Stimulated activated CD4-positive, alpha-beta T cell treated with anti-CD3 and anti-CD28 coated beads, Interleukin-2, amount 100 ng/mL, for 48 hours (primary cell): ENCODE results near the gene PLEKHA5.
"Not testable (repeated sequence)": the region's sequence is repeated elsewhere in the genome, so short reads cannot be mapped to it uniquely, and the experiment has no call there.

Experiments used
- DNase-seq, 2 donors: peaks; one replicate each; pipeline ENCODE4 v3.0.0-alpha.2; 2020

PLEKHA5 gene

GRCh38 chr12:19129486-19130223 lies at the start of gene PLEKHA5:
TSS of gene PLEKHA5 (plus strand) at chr12:19129733. CDS start at chr12:19129800, 67 bp downstream.
- peak; percentile 22 to 29 for DNase-seq

GRCh38 chr12:19080918-19081317 lies 48.6 kb upstream of the PLEKHA5 start:
- no peak for DNase-seq

GRCh38 chr12:19082365-19082911 lies 47.1 kb upstream of the PLEKHA5 start:
- no peak for DNase-seq

DNA sequence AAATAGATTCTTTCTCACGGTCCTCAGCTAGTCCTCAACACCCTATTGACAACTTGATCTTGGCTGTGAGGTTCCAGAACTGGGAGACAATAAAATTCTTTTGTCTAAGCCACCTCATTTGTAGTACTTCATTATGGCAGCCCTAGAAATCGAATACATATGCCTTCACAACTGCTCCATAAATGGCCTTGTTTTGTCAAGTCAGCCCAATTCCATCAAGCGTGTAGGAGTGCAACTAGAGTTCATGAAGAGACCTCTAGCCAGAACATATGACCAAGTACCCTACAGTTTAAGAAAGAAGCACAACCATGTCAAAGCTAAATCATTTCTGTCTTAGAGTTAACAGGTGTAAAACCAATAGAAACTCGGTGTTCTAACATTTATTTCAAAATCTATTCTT lies 45.0 kb upstream of the PLEKHA5 start:
- no peak for DNase-seq

DNA sequence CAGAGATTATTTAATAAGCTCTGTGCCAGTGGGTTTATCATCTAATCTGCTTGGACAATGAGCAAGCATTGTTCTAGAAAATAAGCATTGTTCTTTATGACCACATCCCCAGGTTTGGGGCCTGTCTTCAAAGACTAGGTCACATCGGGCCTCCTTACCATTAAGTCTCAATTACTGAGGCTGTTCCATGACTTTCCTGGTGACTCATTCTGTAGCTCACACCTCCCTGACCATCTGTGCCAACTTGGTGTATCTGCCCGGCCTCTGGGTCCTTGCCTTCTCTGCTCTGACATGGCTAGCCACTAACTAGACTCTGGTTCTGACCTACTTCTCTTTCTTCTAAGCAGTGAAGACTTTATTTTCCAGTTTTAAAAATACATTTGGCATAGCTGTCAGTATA lies 44.4 kb upstream of the PLEKHA5 start:
- no peak for DNase-seq

- DNase-seq: no peak
These were observed 40.9 kb upstream of the PLEKHA5 start for GRCh38 chr12:19088606-19089005.

- not testable (repeated sequence) for DNase-seq
These were observed 37.1 kb upstream of the PLEKHA5 start for GRCh38 chr12:19092482-19092881.

DNA sequence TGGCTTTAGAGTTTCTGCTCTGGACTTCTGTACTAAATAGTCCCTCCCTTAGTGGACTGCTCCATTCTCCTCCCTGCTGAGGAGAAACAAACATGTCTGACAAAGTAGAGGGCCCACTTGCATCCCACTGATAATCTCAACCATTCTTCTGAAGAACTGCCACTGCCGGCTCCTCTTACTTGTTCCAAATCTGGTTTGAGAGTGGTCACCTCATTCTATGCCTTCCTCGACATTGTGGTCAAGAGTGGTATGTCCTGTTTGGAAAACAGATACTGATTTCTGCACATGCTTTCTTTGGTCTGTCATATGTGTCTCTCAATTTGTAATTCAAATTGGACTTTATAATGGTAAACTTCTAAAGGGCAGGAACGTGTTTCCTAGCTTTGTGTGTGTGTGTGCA lies 36.3 kb upstream of the PLEKHA5 start:
- no peak for DNase-seq

DNA sequence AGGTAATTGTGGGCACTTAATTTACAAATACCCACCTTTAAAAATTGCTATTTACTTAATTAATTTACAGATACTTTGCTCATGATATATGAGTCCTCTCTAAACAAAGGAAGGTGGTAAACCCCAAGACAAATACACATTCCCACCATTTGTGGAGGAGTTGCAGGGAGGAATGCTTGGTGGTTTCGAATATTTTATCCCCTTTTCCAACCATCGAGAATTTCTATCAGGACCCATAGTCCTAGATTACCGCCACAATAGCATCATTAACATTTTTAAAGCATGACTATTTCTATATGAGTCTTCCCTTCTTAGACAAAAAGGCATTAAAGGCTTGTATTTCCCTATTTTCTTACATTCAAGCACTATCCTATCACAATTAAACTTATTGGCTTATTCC lies 34.2 kb upstream of the PLEKHA5 start:
- DNase-seq: no peak

GRCh38 chr12:19095756-19096480 lies 33.6 kb upstream of the PLEKHA5 start:
- no peak for DNase-seq

- no peak for DNase-seq
These were observed 24.1 kb upstream of the PLEKHA5 start for GRCh38 chr12:19105463-19105862.

DNA sequence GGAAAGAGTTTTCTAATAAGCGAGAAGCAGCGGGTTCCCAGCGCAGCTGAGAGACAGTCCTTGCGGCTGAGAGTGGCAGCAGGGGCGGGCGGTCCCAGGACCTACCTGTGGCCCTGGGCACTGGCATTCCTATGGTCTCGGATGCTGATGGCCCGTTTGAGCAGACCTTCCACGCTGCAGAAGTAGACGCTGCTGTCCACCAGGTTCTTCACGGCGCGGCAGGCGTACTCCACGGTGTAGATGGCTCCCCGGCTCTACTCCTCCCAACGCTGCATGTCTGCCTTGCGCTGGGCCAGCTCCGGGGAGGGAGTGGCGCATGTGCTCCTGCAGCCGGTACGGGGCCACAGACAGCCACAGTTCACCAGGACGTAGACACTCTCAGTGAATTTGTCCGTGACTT lies 21.8 kb upstream of the PLEKHA5 start:
- no peak for DNase-seq

DNA sequence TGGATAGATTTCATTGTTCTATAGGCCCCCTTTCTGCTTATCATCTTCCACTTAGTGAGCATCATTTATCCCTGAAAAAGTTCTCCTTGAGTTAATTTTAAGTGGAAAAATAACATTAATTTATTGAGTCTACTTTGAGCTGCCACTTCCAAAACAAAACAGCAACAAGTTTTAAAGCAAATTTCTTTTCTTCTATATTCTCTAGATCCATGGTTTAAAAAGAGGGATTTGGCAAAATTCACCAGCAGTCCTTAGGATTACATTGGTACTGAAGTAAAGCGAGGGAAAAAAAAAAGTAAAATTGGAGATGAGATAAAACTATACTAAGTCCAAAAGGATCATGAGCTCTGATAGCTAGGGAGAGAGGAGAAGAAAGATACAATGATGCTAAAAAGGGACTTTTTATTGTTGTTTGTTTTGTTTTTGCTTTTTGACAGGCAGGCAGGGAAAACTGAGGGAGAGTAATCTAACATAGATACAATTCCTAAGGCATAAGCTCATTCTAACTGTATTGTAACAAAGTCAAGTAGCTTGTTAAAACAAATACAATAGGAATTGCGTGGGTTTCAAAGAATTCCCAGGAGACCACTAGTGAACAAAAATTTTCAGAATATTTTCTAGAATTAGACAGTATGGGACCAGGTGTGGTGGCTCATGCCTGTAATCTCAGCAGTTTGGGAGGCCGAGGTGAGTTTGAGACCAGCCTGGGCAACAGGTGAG lies 19.2 kb upstream of the PLEKHA5 start:
- DNase-seq: no peak

GRCh38 chr12:19113464-19113863 lies 16.1 kb upstream of the PLEKHA5 start:
- no peak for DNase-seq

GRCh38 chr12:19115285-19115684 lies 14.2 kb upstream of the PLEKHA5 start:
- DNase-seq: no peak

DNA sequence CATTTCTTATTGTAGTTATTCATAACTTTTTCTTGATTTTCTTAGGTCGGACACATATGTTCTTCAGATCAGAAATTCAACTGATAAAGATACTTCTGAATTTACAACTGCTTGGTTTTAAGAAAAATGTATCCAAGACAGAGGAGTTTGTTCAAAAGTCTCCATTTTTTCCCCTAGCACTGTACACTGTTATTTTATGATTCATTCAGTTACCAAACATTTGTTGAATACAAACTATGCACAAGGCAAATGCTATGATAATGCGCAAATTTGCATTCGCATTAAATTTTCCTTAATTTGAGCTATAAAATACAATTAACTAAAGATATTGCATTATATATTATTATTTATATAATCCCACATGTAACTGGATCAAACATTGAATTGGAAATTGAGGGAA lies 10.1 kb upstream of the PLEKHA5 start:
- DNase-seq: no peak

DNA sequence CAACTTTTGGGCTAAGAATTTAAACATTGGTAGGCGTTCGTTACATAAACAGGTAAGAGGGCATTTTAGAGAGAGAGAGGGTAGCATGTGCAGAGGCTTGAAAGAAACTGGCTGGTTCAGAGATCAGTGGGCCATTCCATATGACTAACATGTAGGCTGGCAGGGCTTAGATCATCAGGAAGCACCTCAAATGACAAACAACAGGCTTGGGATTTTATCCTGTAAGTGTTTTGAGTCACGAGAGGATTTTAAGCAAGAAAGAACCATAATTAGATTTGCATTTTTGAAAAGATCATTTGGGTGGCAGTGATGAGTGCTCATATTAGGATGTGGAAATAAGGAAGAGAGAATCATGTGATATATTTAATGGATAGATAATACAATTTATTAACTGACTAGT lies 8.7 kb upstream of the PLEKHA5 start:
- DNase-seq: no peak

DNA sequence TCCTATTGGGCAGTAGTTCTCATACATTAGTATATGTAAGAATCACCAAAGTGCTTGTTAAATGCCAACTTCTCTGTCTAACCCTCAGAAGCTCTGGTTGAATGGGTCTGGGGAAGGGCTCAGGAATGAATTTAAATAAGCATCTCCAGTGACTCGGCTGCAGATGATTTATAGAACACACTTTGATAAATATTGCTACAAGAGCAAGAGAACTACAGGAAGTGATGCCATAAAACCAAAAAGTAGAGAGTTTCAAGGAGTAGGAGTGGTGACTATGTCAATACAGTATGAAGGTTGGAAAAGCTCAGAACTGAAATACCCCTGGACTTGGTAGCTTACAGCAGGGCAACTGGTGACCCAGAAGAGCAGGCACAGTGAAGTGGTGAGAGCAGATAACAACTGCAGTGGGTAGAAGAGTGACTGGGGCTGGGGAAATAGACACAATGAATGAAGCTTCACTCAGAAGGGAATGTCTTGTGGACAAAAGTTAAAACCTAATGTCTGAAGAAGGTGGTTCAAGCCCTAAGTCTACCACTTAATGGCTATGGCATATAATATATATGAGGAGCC lies 8.0 kb upstream of the PLEKHA5 start:
- no peak for DNase-seq

DNA sequence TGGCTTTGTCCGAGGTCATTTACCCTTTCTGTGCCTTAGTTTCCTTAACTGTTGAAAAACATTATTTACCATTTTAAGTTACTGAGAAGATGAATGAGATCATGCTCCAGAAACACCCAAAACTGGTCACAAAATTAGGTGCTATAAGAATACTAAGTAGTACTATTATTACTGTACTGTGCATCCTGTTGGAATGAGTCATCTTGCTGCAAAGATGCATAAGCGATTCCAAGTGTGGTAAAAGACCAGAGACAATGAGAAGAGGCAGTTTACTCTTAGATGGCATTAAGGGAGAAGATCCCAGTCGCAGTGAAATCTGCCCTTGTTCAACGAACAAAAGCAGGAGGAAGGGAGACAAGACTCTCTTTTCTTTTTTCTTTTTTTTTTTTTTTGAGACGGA lies 4.2 kb upstream of the PLEKHA5 start:
- no peak for DNase-seq

DNA sequence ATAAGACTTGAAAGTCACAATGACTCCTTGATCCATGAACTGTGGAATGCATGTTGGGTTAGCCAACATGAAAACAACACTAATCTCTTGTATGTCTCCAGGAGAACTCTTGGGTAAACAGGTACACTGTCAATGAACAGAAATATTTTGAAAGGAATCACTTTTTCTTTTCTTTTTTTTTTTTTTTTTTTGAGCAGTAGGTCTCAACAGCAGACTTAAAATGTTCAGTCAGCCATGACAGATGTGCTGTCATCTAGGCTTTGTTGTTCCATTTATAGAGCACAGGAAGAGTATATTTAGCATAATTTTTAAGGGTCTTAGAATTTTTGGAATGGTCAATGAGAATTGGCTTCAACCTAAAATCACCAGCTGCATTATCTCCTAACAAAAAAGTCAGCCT lies 2.3 kb upstream of the PLEKHA5 start:
- no peak for DNase-seq

DNA sequence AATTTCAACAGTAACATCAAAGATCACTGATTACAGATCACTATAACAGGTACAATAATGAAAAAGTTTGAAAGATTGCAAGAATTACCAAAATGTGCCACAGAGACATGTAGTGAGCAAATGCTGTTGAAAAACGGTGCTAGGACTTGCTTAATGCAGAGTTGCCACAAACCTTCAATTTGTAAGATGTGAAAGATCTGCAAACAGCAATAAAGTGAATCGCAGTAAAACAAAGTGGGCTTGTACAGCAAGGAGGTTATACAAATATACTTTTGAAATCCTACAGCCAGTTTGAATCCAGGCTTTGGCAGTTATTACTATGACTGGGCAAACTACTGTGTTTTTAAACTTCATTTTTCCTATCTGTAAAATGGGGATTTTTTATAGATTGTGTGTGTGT lies 1.0 kb upstream of the PLEKHA5 start:
- DNase-seq: no peak

DNA sequence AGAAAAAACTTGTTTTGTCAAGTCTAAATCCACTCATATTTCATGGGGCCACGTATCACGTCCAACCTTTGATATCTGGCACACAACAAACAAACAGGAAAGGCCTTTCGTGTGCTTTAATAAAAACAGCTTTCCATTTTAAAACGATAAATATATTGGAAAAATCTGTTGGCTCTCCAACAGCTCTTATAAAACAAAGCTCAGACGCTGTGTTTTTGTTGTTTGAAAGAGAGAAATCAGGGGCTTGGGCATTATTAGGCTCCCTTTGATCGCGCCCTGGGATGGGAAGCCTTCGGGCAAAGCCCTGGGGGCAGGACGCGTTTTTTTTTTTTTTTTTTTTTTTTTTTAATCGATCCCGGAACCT lies 429 bp upstream of the PLEKHA5 start:
- DNase-seq: no peak
